Activated T-cell treated with anti-CD3 and anti-CD28 coated beads, Interleukin-2, amount 50 U/mL, for 72 hours (primary cell): ENCODE measurements around the gene CASQ1. TPM values are rescaled to one million over a fixed set of nuclear protein-coding genes. Genes with fewer than 3 reads are reported as not detected.

Experiments
- ATAC-seq, 2 donors: fragments of 150-1000 bp; cut with Tn5 transposase; replicated peaks in 1 of 2; 2 replicates each; pipeline ENCODE4 v1.10.0; 2021; ENCODE audit warnings: moderate library complexity in 2 of 2, mild to moderate bottlenecking in 1 of 2
- DNase-seq, 2 donors: peaks; one replicate each; pipeline ENCODE4 v3.0.0; 2021 to 2022; ENCODE audit warnings: mixed read lengths in 1 of 2
- H3K27ac Mint-ChIP-seq: one replicate; pipeline ENCODE4 v1.8.0; 2022; ENCODE audit warnings: mild to moderate bottlenecking, moderate library complexity, mixed read lengths
- H3K27me3 Mint-ChIP-seq: one replicate; pipeline ENCODE4 v1.8.0; 2022; ENCODE audit warnings: low read depth, mixed read lengths
- H3K36me3 Mint-ChIP-seq, 2 donors: one replicate each; pipeline ENCODE4 v1.8.0; 2022; ENCODE audit warnings: mixed read lengths in 2 of 2, mild to moderate bottlenecking in 1 of 2; ENCODE audit not compliant: insufficient read depth in 2 of 2
- H3K4me1 Mint-ChIP-seq: one replicate; pipeline ENCODE4 v1.8.0; 2022; ENCODE audit warnings: low read depth, mixed read lengths
- H3K4me3 Mint-ChIP-seq, 2 donors: one replicate each; pipeline ENCODE4 v1.8.0; 2022; ENCODE audit warnings: mild to moderate bottlenecking in 2 of 2, mixed read lengths in 2 of 2, moderate library complexity in 2 of 2
- H3K9me3 Mint-ChIP-seq, 2 donors: one replicate each; pipeline ENCODE4 v1.8.0; 2022; ENCODE audit warnings: mixed read lengths in 2 of 2
- total RNA-seq, 2 donors: library from RNA; stranded (reverse); gene quantifications; one replicate each; pipeline ENCODE4 v1.2.3, GENCODE V29; 2022

CASQ1 gene
- total RNA-seq, 2 donors from 2014 or later, result not detected

GRCh38 chr1:160194737-160195059 is 4.3 kb downstream of the CASQ1 start:
- H3K4me3 Mint-ChIP-seq, result no peak overlapping the region
- H3K27ac Mint-ChIP-seq, result no peak overlapping the region
- no peaks in the 10 kb centered on the region for H3K36me3 Mint-ChIP-seq
- no peaks in the 10 kb centered on the region for H3K27me3 Mint-ChIP-seq
- no peaks in the 10 kb centered on the region for H3K9me3 Mint-ChIP-seq
- ATAC-seq, result no peak
- DNase-seq, result no peak
- H3K4me1 Mint-ChIP-seq, result no peaks in the 10 kb centered on the region

DNA sequence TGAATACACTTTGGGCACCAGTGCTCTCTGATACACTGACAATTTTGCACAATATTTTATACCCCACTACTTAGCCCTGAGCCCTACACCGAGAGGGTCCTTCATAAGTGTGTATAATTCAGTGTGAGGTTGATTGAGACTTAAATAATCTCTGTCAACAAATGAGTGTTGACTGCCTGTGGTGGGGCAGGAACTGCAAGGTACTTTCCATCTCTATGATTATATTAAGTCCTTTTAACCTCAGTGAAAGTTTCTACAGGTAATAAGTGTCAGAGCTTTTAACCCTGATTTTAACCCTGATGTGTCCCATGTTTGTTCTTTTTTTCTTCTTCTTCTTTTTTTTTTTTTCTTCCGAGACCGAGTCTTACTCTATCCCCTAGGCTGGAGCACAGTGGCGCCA is 5.8 kb downstream of the CASQ1 start:
- no peak overlapping the region for H3K4me3 Mint-ChIP-seq
- H3K27me3 Mint-ChIP-seq, result no peaks in the 10 kb centered on the region
- no peaks in the 10 kb centered on the region for H3K36me3 Mint-ChIP-seq
- DNase-seq (no peak), ATAC-seq (no peak)
- H3K4me1 Mint-ChIP-seq, result no peaks in the 10 kb centered on the region
- H3K9me3 Mint-ChIP-seq, result no peaks in the 10 kb centered on the region
- no peak overlapping the region for H3K27ac Mint-ChIP-seq

DNA sequence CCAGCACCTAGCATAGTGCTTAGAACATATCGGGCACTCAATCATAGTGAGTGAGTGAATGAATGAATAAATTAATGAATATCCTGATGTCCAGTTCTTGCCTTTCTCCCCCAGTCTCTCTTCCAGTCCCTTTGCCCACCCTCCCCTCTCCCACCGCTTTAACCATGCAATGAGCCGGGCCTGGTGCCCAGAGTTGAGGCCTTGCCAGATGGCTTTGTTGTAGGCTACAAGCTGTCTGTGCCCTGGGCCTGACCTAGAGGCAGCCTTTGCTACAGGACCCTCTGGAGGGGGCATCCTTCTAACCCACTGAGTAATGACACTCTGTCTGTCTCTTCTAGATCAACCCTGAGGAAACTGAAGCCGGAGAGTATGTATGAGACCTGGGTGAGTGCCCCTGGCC is 6.9 kb downstream of the CASQ1 start:
- Mint-ChIP-seq H3K4me1 (no peaks in the 10 kb centered on the region), H3K27me3 (no peaks in the 10 kb centered on the region), H3K4me3 (no peak overlapping the region), H3K36me3 (no peaks in the 10 kb centered on the region), H3K9me3 (no peaks in the 10 kb centered on the region), H3K27ac (no peak overlapping the region)
- DNase-seq (no peak), ATAC-seq (no peak)

- Mint-ChIP-seq H3K9me3 (no peaks in the 10 kb centered on the region), H3K36me3 (no peaks in the 10 kb centered on the region)
- no peak for ATAC-seq
Measured at GRCh38 chr1:160200786-160201185, 10.4 kb downstream of the CASQ1 start.

DNA sequence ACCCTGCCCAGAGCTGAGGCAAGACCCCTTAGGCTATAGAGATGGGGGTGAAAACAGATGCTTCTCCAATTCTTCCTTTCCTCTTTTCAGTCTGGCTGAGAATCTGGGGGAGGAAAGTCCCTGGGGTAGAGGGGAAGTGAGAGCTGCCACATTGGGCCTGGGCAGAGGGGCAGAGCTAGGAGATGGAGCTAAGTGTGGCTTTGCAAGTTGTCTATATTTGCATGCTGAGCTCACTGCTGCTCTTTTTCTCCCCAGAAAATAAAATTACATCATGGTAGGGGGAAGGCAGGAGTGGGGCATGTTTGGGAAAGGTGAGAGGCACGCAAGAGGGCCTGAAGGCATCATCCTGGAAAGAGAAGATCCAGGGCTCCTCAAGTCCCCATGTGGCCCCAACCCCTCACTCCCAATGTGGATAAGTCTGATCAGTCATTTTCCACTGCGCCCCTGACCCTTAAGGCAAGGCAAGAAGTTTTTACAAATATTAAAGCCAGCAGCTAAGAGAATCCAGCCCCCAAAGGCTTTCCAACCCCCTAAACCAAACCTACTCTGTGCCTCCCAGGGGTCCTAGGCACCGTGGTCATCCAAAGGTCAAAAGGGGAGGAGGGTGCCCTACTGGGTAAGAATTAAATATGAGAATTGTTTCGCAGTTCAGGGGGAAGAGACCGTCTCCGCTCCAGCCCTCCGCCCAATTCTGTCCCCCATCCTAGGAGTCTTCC is 14.3 kb downstream of the CASQ1 start:
- ATAC-seq (no peak), DNase-seq (peak in 1 of 2 donors; percentile 14)
- Mint-ChIP-seq H3K4me1 (peaks cover 41% of the 10 kb centered on the region), H3K36me3 (peaks cover 0 to 1% of the 10 kb centered on the region in 2 donors), H3K27ac (peak overlapping the region; percentile 68), H3K9me3 (no peaks in the 10 kb centered on the region), H3K4me3 (peak overlapping the region; percentile 85 to 87), H3K27me3 (no peaks in the 10 kb centered on the region)

More at GRCh38 chr1:160200786-160201185, 10.4 kb downstream of the CASQ1 start:
- Mint-ChIP-seq H3K4me3 (no peak overlapping the region), H3K27me3 (no peaks in the 10 kb centered on the region), H3K27ac (no peak overlapping the region), H3K4me1 (peaks cover 11% of the 10 kb centered on the region)
- DNase-seq, result no peak

DNA sequence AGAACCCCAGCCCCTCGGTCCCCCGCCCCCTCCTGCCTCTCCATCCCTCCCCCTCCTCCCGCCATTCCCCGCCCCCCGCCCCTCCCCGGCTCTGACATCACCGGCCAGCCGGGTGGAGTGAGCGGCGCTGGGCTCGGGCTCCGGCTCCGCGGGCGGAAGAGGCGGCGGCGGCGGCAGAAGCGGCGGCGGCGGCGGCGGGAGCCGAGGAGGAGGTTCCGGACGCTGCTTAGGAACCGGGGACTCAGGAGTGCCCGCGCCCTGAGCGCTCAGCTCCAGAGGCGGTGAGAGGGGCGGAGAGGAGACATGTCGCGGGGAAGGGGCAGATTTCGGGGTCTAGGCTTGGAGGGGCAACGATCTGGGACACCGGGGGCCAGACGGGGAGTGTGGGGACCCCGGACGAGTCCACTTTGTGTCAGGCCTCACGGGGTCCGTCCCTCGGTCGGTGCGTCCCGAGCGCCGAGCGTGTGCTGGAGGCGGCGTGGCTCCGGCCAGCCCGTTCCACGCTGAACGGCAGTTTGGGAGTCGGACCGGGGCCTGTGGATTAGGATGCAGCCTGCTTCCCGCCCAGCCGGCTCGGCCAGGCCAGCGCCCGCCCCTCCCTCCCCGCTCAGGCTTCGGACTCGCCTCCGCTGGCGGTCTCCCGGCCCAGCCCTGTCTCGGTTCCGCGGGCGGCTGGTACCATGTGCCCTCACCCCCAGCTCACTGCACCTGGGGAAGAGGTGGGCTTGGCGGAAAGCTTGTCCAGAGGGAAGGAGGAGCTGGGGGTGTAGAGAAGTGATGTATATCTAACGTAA is 15.1 kb downstream of the CASQ1 start, which contains the start of gene PEA15:
Gene PEA15, plus strand, starts transcription at position 143 of the 794 bp plus-strand sequence. CDS start 6,161 bp downstream, outside the sequence.
- Mint-ChIP-seq H3K27me3 (no peaks in the 10 kb centered on the region), H3K4me3 (peak within 1 kb of the TSS; percentile 85 to 87), H3K36me3 (peaks cover 0 to 1% of the 10 kb centered on the region in 2 donors), H3K9me3 (no peaks in the 10 kb centered on the region), H3K4me1 (peaks cover 49% of the 10 kb centered on the region), H3K27ac (peak within 1 kb of the TSS; percentile 83)
- DNase-seq (peak; percentile 80 to 84), ATAC-seq (peak; percentile 84 to 85)

DNA sequence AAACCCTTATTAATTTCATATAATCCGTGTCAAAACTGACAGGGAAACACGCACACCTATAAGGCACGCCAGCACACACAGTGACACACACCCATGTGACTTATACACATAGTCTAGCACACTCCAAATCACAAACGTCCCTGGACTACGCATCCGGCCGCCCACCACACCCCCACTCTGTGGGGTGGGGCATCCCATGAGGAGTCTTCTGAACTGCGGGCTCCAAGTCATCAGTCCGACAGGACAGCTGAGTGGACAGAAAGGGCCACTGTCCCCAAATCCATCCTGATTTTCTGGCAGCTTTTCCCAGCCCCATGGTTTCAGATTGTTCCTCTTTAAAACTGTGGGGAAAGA is 15.6 kb downstream of the CASQ1 start:
- H3K27ac Mint-ChIP-seq, result peak overlapping the region; percentile 74
- peaks cover 0 to 1% of the 10 kb centered on the region in 2 donors for H3K36me3 Mint-ChIP-seq
- H3K27me3 Mint-ChIP-seq, result no peaks in the 10 kb centered on the region
- DNase-seq (peak; percentile 51 to 53), ATAC-seq (peak; percentile 72 to 79)
- peaks cover 54% of the 10 kb centered on the region for H3K4me1 Mint-ChIP-seq
- H3K9me3 Mint-ChIP-seq, result no peaks in the 10 kb centered on the region
- peak overlapping the region; percentile 58 to 87 for H3K4me3 Mint-ChIP-seq

- Mint-ChIP-seq H3K36me3 (peaks cover 1 to 2% of the 10 kb centered on the region in 2 donors), H3K9me3 (no peaks in the 10 kb centered on the region), H3K4me1 (peaks cover 54% of the 10 kb centered on the region), H3K27ac (peak overlapping the region; percentile 74), H3K27me3 (no peaks in the 10 kb centered on the region), H3K4me3 (peak overlapping the region; percentile 58 to 87)
- DNase-seq (no peak), ATAC-seq (no peak)
Measured at GRCh38 chr1:160206421-160207117, 16.2 kb downstream of the CASQ1 start.

- Mint-ChIP-seq H3K4me1 (peaks cover 54% of the 10 kb centered on the region), H3K27me3 (no peaks in the 10 kb centered on the region), H3K4me3 (peak overlapping the region in 1 of 2 donors; percentile 3), H3K36me3 (peaks cover 3 to 7% of the 10 kb centered on the region in 2 donors), H3K9me3 (no peaks in the 10 kb centered on the region), H3K27ac (peak overlapping the region; percentile 7)
- DNase-seq (no peak), ATAC-seq (no peak)
Measured at GRCh38 chr1:160207118-160207650, 16.8 kb downstream of the CASQ1 start.

DNA sequence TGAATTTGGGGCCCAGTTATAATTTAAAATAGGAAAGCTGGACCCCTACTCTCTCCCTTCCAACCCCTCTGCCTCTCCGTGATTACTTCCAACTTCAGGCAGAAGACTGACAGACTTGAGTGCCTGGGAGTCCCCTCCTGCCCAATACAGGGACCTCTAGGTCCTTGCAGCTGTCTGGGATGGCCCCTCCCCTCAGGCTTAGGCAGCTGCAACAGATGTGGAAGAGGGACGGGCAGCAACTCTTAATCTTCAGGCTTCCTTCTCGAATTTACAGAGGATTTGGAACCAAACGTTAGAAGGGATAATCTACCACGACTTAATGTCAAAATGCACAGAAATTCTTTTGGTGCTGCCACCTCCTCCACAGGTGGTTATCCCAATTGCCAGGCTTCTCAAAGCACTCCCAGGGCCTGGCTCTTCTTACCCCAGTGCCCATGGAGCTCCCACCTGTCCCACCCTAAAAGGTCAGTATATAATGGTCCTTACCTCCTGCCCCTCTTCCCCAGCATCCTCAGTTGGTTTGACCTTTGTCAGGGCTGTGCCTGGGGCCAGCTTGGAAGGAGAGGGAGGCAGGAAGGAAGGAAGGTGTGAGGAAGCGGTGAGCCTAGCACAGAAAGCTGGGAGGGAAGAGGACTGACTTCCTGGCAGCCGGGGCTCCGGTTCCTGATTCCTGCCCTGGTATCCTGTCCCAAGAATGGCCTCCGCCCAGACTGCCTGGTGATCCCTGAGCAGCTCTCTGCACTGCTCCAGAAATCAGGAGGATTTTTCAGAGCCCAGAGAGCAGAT is 17.6 kb downstream of the CASQ1 start:
- Mint-ChIP-seq H3K27ac (no peak overlapping the region), H3K27me3 (no peaks in the 10 kb centered on the region), H3K4me1 (peaks cover 54% of the 10 kb centered on the region), H3K9me3 (no peaks in the 10 kb centered on the region), H3K36me3 (peaks cover 4 to 8% of the 10 kb centered on the region in 2 donors), H3K4me3 (no peak overlapping the region)
- DNase-seq, result no peak
- no peak for ATAC-seq

DNA sequence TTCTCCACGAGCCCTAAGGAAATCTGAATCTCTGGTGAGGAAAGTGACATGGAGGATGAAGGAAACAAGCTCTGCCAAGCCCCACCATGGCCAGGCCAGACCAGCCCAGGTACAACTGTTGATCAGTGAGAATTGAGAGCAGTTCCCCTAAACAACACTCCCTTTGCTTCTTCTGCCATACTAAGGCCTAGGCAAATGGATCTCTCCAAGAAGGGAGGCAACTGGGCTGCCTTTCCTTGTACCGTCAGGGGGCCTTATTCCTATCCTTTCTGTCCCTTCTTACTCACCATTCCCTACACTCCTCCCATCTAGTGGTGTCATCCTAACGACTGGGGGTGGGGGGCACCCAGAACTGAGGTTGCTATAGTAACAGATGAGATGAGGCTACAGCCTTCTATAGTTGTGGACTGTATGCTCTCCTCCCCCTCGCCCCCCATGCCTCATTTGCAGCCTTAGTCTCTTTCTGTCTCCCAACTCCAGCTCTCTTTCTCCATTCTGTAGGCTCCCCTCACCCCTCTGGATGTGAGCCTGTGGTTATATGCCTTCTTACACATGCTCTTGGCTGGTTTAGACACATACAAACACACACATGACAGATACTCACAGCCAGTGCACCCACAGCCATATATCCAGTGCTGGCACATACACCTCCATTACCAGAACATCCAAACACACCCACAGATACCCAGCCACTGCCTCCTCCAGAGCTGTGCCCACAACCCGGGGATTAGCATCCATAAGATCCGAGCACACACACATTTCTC is 18.4 kb downstream of the CASQ1 start:
- Mint-ChIP-seq H3K4me3 (no peak overlapping the region), H3K9me3 (no peaks in the 10 kb centered on the region), H3K4me1 (peaks cover 54% of the 10 kb centered on the region), H3K27ac (peak overlapping the region; percentile 32), H3K27me3 (no peaks in the 10 kb centered on the region), H3K36me3 (peaks cover 4 to 8% of the 10 kb centered on the region in 2 donors)
- DNase-seq (no peak), ATAC-seq (no peak)
